Activated naive CD4-positive, alpha-beta T cell treated with anti-CD3 and anti-CD28 coated beads, Interleukin-2, amount 50 U/mL, for 24 hours (primary cell): ENCODE results near the gene CCDC127.

Source experiments
- H3K27ac Mint-ChIP-seq: one replicate; pipeline ENCODE4 v1.8.0; 2021; ENCODE audit warnings: mild to moderate bottlenecking, mixed read lengths
- H3K27me3 Mint-ChIP-seq: one replicate; pipeline ENCODE4 v1.8.0; 2021; ENCODE audit warnings: mixed read lengths
- H3K36me3 Mint-ChIP-seq: one replicate; pipeline ENCODE4 v1.8.0; 2021; ENCODE audit warnings: mixed read lengths
- H3K4me1 Mint-ChIP-seq: one replicate; pipeline ENCODE4 v1.8.0; 2021; ENCODE audit warnings: mixed read lengths
- H3K4me3 Mint-ChIP-seq: one replicate; pipeline ENCODE4 v1.8.0; 2021; ENCODE audit warnings: mild to moderate bottlenecking, mixed read lengths
- H3K9me3 Mint-ChIP-seq: one replicate; pipeline ENCODE4 v1.8.0; 2021; ENCODE audit warnings: mixed read lengths

CCDC127 gene

GRCh38 chr5:179401-179800, 38.6 kb downstream of the CCDC127 start:
- no peaks in the 10 kb centered on the region for H3K4me1 Mint-ChIP-seq
- peaks cover 3% of the 10 kb centered on the region for H3K27me3 Mint-ChIP-seq
- no peak overlapping the region for H3K27ac Mint-ChIP-seq
- no peaks in the 10 kb centered on the region for H3K36me3 Mint-ChIP-seq
- H3K9me3 Mint-ChIP-seq, result no peaks in the 10 kb centered on the region
- no peak overlapping the region for H3K4me3 Mint-ChIP-seq

GRCh38 chr5:178110-178509, 39.8 kb downstream of the CCDC127 start:
- Mint-ChIP-seq H3K9me3 (no peaks in the 10 kb centered on the region), H3K27ac (no peak overlapping the region), H3K4me3 (no peak overlapping the region), H3K36me3 (no peaks in the 10 kb centered on the region), H3K27me3 (peaks cover 3% of the 10 kb centered on the region), H3K4me1 (no peaks in the 10 kb centered on the region)

GRCh38 chr5:176296-176823, 41.6 kb downstream of the CCDC127 start:
- Mint-ChIP-seq H3K9me3 (no peaks in the 10 kb centered on the region), H3K27ac (no peak overlapping the region), H3K36me3 (no peaks in the 10 kb centered on the region), H3K4me1 (no peaks in the 10 kb centered on the region), H3K27me3 (peaks cover 3% of the 10 kb centered on the region), H3K4me3 (no peak overlapping the region)

GRCh38 chr5:174876-175465, 43.0 kb downstream of the CCDC127 start:
- Mint-ChIP-seq H3K27me3 (peaks cover 3% of the 10 kb centered on the region), H3K4me1 (no peaks in the 10 kb centered on the region), H3K27ac (no peak overlapping the region), H3K9me3 (no peaks in the 10 kb centered on the region), H3K4me3 (no peak overlapping the region), H3K36me3 (no peaks in the 10 kb centered on the region)

GRCh38 chr5:174291-174600, 43.7 kb downstream of the CCDC127 start:
- H3K4me1 Mint-ChIP-seq, result no peaks in the 10 kb centered on the region
- no peak overlapping the region for H3K27ac Mint-ChIP-seq
- no peak overlapping the region for H3K4me3 Mint-ChIP-seq
- no peaks in the 10 kb centered on the region for H3K27me3 Mint-ChIP-seq
- H3K36me3 Mint-ChIP-seq, result no peaks in the 10 kb centered on the region
- H3K9me3 Mint-ChIP-seq, result no peaks in the 10 kb centered on the region

GRCh38 chr5:173392-174290, 44.3 kb downstream of the CCDC127 start:
- Mint-ChIP-seq H3K36me3 (no peaks in the 10 kb centered on the region), H3K27me3 (no peaks in the 10 kb centered on the region), H3K27ac (no peak overlapping the region), H3K4me1 (no peaks in the 10 kb centered on the region), H3K4me3 (no peak overlapping the region), H3K9me3 (no peaks in the 10 kb centered on the region)

GRCh38 chr5:172841-173251, 45.1 kb downstream of the CCDC127 start:
- Mint-ChIP-seq H3K4me1 (no peaks in the 10 kb centered on the region), H3K27me3 (no peaks in the 10 kb centered on the region), H3K36me3 (no peaks in the 10 kb centered on the region), H3K4me3 (no peak overlapping the region), H3K27ac (no peak overlapping the region), H3K9me3 (no peaks in the 10 kb centered on the region)

- Mint-ChIP-seq H3K27ac (no peak overlapping the region), H3K36me3 (no peaks in the 10 kb centered on the region), H3K27me3 (no peaks in the 10 kb centered on the region), H3K4me1 (no peaks in the 10 kb centered on the region), H3K9me3 (no peaks in the 10 kb centered on the region), H3K4me3 (no peak overlapping the region)
Observed at GRCh38 chr5:172421-172820, 45.5 kb downstream of the CCDC127 start.

GRCh38 chr5:171801-172331, 46.1 kb downstream of the CCDC127 start:
- Mint-ChIP-seq H3K9me3 (no peaks in the 10 kb centered on the region), H3K4me1 (no peaks in the 10 kb centered on the region), H3K36me3 (no peaks in the 10 kb centered on the region), H3K4me3 (no peak overlapping the region), H3K27me3 (no peaks in the 10 kb centered on the region), H3K27ac (no peak overlapping the region)

GRCh38 chr5:170971-171800, 46.8 kb downstream of the CCDC127 start:
- no peak overlapping the region for H3K4me3 Mint-ChIP-seq
- no peaks in the 10 kb centered on the region for H3K4me1 Mint-ChIP-seq

GRCh38 chr5:169728-170094, 48.2 kb downstream of the CCDC127 start:
- Mint-ChIP-seq H3K9me3 (no peaks in the 10 kb centered on the region), H3K4me3 (no peak overlapping the region), H3K4me1 (no peaks in the 10 kb centered on the region), H3K27ac (no peak overlapping the region), H3K36me3 (no peaks in the 10 kb centered on the region), H3K27me3 (no peaks in the 10 kb centered on the region)

More at GRCh38 chr5:170971-171800, 46.8 kb downstream of the CCDC127 start:
- H3K36me3 Mint-ChIP-seq, result no peaks in the 10 kb centered on the region
- H3K9me3 Mint-ChIP-seq, result no peaks in the 10 kb centered on the region
- no peak overlapping the region for H3K27ac Mint-ChIP-seq
- no peaks in the 10 kb centered on the region for H3K27me3 Mint-ChIP-seq

GRCh38 chr5:169071-169727, 48.8 kb downstream of the CCDC127 start:
- Mint-ChIP-seq H3K27ac (no peak overlapping the region), H3K27me3 (no peaks in the 10 kb centered on the region), H3K9me3 (no peaks in the 10 kb centered on the region), H3K36me3 (no peaks in the 10 kb centered on the region), H3K4me1 (no peaks in the 10 kb centered on the region), H3K4me3 (no peak overlapping the region)

GRCh38 chr5:167982-168660, 49.8 kb downstream of the CCDC127 start:
- no peaks in the 10 kb centered on the region for H3K27me3 Mint-ChIP-seq
- no peaks in the 10 kb centered on the region for H3K4me1 Mint-ChIP-seq
- no peaks in the 10 kb centered on the region for H3K9me3 Mint-ChIP-seq
- no peak overlapping the region for H3K4me3 Mint-ChIP-seq
- H3K36me3 Mint-ChIP-seq, result no peaks in the 10 kb centered on the region
- H3K27ac Mint-ChIP-seq, result no peak overlapping the region

GRCh38 chr5:167511-167910, 50.4 kb downstream of the CCDC127 start:
- H3K4me3 Mint-ChIP-seq, result no peak overlapping the region
- H3K4me1 Mint-ChIP-seq, result no peaks in the 10 kb centered on the region
- H3K27me3 Mint-ChIP-seq, result no peaks in the 10 kb centered on the region
- no peaks in the 10 kb centered on the region for H3K9me3 Mint-ChIP-seq
- no peak overlapping the region for H3K27ac Mint-ChIP-seq
- no peaks in the 10 kb centered on the region for H3K36me3 Mint-ChIP-seq
